ENCODE measurements around the gene FCHSD2.

- TF ChIP-seq CTCF (IDR thresholded peaks at IDR 0.05) (no peak), POLR2A (IDR thresholded peaks at IDR 0.05) (no peak)
Observed at GRCh38 chr11:73004088-73004487, 138.0 kb downstream of the FCHSD2 start.

Measured in lower leg skin (tissue), 3 donors.